NCI-H82 (cell line): ENCODE data around the gene UGCG.

Experiments
- DNase-seq: peaks from one replicate; lab custom pipeline; 2025; lab: John Stamatoyannopoulos, UW

The UGCG gene

GRCh38 chr9:111984086-111984802 is 87.6 kb downstream of the UGCG start:
- DNase-seq: no peak
